Activated CD4-positive, alpha-beta T cell treated with anti-CD3 and anti-CD28 coated beads, Interleukin-10, Interleukin-2, amounts not matched to agents 100 ng/mL and 50 ng/mL, durations not matched to agents 16 hours and 8 hours (primary cell): ENCODE measurements around the gene BCORL1.
A peak's percentile ranks its signal among the peaks of the same experiment; 100 is the strongest.

Source experiments
- DNase-seq: peaks from one replicate; pipeline ENCODE4 v3.0.0-alpha.2; 2020

The BCORL1 gene

DNA sequence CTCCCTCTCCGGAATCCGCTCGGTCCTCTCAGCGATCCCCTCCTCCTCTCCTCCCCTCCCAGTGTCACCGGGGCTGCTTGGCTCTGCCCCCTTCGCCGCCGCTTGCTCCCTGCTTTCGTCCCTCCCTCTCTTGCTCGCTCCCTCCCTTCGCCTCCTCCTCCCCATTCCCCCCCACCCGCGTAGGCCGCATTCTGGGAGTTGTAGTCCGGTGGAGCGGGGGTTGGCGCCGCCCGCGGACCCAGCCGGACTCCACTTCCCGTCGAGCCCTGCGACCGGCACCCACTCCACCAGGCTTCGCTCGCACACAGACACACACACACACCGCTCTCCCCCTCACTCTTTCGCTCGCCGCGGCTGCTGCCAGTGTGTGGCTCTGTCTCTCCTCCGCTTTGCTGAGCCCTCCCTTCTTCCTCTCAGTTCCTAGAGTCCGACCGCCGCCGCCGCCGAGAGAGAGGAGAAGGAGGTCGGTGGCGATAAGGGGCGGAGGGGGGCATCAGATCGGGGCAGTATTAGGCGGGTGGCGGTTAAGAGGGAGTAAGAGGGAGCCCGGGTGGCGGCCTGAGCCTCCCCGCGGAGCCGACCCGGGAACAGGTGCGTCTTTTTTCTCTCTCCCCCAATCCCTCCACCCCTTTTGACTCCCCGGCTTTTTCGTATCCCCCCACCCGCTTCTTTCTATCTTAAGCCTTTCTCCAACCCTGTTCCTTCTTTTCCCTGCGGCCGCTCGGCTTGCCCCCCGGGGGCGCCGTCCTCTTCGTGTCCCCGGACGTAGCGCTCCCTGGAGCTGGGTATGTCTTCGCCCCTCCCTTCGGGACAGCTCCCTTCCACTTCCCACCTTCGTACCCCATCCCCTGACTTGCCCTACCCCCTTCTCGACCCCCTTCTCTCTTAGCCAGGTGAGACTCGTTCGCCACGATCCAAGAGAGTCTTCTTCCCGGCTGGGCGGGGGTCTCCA is at the start of gene BCORL1:
Gene BCORL1, plus strand, starts transcription at position 336 of the 952 bp plus-strand sequence. CDS start 22,597 bp downstream, outside the sequence.
- DNase-seq: peak; percentile 91

DNA sequence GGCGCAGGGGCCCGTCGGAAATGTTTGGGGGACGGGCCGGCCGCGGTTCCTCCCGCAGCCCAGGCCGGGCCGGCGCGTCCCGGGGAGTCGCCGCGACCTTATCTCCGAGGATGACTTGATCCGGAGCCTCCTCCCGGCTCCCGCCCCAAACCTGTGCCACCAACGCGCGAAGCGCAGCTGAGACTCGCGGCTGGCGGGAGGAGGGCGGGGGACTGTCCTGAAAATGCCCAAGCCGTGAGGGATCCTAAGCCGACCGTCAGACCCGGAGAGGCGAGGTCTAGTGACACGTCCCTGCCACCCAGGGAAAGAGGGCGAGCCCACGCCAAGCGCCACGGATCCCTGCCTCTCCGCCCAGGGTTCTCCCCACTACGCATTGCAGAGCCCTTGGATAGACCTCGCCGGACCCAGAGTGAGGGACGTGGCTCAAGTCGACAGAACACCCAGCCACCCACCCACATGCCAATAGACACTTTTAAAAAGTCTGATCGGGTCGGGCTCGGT is 49.6 kb upstream of the BCORL1 start:
- DNase-seq: no peak

GRCh38 chrX:129933700-129934099 is 48.7 kb upstream of the BCORL1 start:
- no peak for DNase-seq

DNA sequence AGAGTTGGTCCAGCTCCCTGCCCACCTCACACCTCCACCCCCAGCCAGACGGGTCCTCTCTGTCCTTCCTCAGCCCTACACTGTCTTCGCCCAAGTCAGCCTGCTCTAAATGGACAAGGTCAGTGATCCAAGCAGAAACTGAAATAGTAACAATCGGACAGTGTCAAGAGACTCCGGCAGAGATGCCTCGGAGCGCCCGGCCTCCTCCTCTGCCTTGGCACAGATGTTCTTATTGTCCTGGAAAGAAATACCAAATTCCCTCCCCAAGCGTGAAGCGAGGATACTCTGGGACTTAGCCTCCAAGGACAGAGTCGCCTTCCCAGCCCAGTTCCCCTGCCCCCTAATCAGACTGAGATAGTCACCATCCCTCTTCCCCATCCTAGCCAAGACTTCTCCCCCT is 48.0 kb upstream of the BCORL1 start:
- no peak for DNase-seq

DNA sequence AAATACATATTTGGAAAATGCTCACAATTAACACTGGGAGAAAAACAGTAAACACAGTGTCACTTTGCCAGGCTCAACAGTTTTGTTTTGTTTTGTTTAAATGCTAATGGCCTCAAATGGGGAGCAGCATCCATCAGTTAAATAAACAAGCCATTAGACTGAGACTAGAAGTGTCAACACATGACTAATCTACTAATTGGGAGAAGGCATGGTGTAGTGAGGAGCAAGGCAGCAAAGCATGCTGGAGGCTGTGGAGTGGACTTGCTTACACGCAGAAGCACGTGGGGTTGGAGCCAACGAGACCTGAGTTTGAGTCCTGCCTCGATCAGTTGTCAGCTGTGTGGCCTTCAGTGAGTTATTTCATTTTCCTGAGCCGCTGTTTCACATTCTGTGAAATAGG is 47.5 kb upstream of the BCORL1 start:
- no peak for DNase-seq

- DNase-seq: no peak
Measured at GRCh38 chrX:129938081-129938480, 44.4 kb upstream of the BCORL1 start.

DNA sequence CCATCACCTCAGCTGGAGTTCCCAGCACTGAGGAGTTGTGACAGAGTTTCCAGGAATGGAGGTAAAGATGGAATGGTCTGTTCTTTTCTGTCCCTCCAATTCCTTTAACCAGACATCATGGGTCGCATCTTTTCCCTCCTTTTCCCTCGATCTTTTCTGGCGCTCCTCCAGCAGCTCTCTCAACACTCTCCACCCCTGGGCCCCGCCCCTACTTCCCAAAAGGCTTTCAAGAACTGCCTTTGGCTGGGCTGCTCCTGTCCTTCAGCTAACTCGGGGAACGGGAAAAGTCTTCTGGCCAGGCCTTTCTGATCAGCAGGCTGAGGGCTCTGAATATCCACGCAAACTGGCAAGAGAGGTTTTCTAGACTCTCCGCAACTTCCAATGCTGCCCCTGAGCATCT is 42.4 kb upstream of the BCORL1 start:
- no peak for DNase-seq

- no peak for DNase-seq
Measured at GRCh38 chrX:129940721-129941120, 41.7 kb upstream of the BCORL1 start.

DNA sequence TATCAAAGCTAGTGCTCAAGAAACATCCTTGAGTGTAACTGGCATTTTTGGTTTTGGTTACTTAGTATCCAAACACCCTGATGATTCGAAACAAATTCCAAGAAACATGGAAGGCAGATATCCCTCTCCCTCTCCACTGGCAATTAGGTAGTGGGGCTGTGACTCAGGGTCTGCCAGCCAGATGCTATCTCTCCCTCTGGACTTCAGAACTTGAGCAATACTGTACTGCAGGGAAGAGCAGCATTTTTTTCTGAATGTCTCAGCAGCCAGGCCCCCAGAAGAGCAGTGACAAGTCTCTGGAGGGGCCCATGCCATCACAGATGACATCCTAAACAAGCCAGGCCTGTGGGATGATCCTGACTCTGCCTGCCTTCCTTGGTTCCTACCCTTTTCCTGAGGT is 37.3 kb upstream of the BCORL1 start:
- no peak for DNase-seq

GRCh38 chrX:129953334-129953648 is 29.1 kb upstream of the BCORL1 start:
- no peak for DNase-seq

DNA sequence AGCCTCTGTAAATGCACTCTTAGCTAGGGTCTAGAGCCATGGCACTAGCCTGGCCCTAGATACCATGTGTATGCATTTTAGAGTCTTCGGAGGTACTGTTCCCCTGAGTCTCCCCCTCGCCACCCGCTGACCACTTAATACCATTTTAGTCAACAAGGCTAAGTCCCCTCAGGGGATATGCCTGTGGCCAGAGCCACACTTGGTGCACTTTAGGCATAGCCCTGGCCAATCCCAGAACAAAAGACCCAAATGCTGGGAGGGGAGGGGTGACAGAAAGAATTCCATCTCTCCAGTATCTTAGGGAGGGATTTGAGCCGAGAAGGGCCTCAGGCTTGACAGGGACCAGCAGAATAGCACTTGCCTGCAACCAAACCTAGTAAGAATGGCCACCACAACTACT is 28.6 kb upstream of the BCORL1 start:
- DNase-seq: no peak

- DNase-seq: no peak
Measured at GRCh38 chrX:129954804-129955203, 27.6 kb upstream of the BCORL1 start.

GRCh38 chrX:129955682-129956081 is 26.8 kb upstream of the BCORL1 start:
- no peak for DNase-seq

GRCh38 chrX:129956145-129956544 is 26.3 kb upstream of the BCORL1 start:
- no peak for DNase-seq

DNA sequence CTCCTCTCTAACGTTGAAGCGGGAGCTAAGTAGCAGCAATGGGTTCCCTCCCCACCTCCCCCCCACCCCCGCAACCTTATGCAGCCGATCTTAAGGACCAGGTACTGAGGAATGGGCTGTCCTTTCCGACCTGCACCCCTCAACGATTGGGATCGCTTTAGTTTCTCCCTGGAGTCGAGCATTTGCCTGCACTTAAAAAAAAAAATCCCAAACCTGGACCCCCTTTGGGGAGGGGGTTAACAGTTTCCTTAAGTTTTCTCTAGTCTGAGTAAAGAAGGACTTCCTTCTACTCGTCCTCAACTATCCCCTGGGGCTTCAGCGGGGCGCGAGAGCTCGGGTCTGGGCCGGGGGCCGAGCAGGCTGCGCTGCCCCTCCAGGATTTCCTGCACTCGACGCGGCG is 25.7 kb upstream of the BCORL1 start:
- no peak for DNase-seq

DNA sequence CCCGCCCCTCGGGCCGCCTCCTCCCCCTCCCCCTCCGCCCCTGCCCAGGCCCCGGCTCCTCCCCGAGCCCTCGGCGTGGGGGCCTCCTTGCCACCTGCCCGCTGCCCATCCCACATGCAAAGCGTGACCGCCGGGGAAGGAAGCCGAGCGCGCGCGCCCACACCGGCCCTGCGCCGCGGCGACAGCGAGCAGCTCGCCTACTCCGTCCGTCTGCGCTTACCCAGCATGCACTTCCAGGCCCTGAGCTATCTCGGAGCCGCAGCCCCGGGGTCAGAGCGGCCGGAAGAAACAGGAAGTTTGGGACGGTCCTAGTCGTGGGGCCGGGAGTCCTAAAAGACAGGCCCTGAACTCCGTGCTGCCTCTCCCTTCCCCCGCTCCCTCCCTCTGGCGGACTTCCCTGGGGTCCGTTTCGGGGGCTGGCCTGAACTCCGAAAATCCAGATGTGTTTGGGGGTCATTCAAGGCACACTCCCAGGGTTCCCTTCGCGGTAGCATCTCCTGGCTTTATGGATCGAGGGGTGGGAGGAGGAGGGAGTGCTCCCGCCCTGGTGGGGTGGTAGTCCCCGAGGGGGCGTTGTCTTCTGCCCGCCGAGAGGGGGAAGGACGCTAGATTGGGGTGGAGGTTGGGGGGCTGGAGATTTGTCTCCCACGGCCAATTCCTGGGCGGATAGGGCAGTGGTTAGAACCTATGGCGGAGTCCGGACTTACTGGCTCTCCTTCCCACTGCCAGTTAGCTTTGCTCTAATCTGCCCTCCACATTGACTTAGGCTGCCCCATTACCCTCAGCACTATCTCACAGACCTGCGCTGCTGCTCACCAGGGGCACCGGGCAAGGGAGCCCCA is 25.0 kb upstream of the BCORL1 start:
- peak; percentile 68 for DNase-seq

DNA sequence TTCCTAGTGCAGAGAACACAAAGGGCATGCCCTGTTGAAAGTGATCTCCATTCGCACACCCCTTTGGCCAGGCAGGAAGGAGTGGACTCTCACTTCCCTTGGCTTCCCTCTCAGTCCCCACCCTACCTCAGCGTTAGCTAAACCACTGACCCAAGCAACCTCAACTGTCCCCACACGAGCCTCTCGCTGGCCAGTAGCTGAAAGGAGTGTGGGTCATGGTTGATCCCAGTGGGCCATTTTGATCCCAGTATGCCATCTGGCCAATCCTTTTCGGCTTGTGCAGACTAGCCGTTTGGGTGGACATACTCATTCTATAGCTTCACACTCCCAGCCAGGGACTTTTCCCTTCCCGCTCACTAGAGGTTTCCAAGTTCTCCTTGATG is 24.4 kb upstream of the BCORL1 start:
- no peak for DNase-seq

GRCh38 chrX:129958814-129959492 is 23.5 kb upstream of the BCORL1 start:
- no peak for DNase-seq

DNA sequence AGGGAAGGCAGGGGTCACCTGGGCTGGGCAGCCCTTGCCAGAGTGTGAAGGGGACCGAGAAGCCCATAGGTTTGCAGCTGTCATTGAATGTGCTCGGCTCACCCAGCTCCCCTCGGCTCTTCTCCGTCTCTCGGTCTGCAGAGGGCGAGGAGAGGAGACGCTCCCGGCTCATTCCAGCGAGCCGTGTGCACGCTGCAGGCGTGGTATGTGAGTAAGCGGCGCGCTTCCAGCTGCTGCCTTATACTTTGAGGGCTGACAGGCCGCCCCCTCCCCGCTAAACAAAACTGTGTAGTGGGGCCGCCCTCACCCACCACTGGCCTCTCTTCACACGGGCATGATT is 23.0 kb upstream of the BCORL1 start:
- DNase-seq: no peak

DNA sequence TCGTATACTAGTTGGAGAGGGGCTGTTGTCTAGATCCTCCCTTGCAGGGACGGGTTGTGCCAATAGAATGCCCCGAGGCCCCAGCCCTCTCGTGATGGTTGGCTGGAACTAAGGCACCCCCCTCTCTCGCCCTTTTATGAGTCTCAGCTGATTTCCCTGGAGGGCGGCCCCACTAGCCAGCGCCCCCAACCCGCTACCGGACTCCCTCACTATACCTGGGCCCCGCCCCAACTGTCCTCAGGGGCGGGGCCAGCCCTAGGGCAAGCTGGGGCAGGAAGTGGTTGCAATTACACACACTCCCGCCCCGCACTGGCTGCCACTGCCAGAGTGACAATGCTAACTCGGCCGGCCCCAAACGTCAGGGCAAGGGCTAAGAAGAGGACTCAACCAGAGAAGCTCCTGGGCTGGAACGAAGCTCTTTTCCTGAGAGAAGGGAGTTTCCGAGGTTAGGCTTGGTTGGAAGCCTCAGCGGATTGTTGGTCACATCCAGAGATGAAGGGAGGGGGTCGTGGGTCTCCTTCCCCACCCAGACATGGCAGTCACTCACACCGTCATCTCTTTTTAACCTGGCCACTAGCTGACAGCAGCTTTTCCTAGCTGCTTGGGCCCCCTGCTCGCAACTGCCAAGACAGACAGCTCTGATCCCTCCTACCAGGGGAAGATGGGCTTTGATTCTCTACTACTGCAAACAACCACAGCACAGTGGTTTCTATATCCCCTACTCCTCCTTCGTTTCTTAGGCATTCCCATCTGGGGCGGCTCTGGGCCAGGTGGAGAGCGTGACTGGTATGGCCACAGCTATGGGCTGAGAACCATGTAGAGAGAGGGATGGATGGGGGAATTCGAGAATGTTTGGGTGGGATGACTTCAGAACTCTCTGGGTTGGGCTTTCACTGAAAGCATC is 21.0 kb upstream of the BCORL1 start:
- peak; percentile 84 for DNase-seq

DNA sequence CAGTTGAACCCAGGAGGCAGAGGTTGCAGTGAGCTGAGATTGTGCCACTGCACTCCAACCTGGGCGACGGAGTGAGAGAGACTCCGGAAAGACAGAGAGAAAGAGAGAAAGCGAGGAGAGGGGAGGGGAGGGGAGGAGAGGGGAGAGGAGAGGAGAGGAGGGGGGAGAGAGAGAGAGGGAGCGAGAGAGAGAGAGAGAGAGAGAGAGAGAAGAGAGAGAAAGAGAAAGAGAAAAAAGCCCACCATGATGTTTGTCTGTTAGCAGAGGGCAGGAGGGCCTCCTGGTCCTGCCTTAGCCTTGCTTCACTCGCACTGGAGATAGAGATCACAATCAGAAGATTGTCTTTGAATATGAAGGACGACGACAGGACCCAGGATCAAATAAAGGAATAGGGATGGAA is 18.7 kb upstream of the BCORL1 start:
- no peak for DNase-seq

DNA sequence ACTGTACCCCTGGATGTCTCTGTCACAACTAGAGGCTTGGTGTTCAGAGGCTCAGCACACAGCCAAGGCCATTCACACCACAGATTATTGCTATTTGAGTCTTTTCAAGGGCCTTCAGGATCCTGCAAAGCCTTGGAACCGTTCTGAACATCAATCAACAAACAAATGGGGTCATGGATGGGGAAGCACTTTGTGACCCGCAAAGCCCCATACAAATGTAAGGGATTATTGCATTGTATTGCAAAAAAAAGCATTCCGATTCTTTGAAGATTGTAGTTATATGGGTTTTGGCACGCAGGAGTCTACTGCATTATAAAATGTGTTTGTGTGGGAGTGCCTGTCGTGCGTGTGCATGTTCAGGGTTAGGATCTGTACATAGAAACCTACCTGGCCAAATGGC is 17.3 kb upstream of the BCORL1 start:
- no peak for DNase-seq
